Measurements from ENCODE around the gene SLC22A23.

The SLC22A23 gene

GRCh38 chr6:3228771-3229565 is 227.9 kb downstream of the SLC22A23 start:
- CTCF ChIA-PET: interaction anchor here (0.6 kb wide), 1 partner anchor 67 kb away, joined by 3 read pairs; no protein-coding TSS in a partner anchor
- POLR2A ChIA-PET (ENCODE audit: low non-redundant PET): no interaction called here
- TF ChIP-seq CTCF (conservative IDR thresholded peaks at IDR 0.05; ENCODE audit: low read depth): no peak
- DNase-seq (ENCODE audit: low spot score): no peak
- H3K27ac ChIP-seq: no peak overlapping the region

- ChIA-PET POLR2A (ENCODE audit: low non-redundant PET) (no interaction called here), CTCF (no interaction called here)
- H3K27ac ChIP-seq: no peak overlapping the region
- DNase-seq (ENCODE audit: low spot score): no peak
- TF ChIP-seq CTCF (conservative IDR thresholded peaks at IDR 0.05; ENCODE audit: low read depth): no peak
Observed at GRCh38 chr6:3228046-3228671, 228.7 kb downstream of the SLC22A23 start.

GRCh38 chr6:3227363-3228045 is 229.3 kb downstream of the SLC22A23 start, which contains the start of gene TUBB2B:
TUBB2B (minus strand) TSS chr6:3227653; CDS start chr6:3227543, 110 bp downstream.
- DNase-seq (ENCODE audit: low spot score): no peak
- no peak within 1 kb of the TSS for H3K27ac ChIP-seq
- no peak for TF ChIP-seq CTCF (conservative IDR thresholded peaks at IDR 0.05; ENCODE audit: low read depth)
- ChIA-PET POLR2A (ENCODE audit: low non-redundant PET) (no interaction called here), CTCF (interaction anchor here (0.6 to 1.3 kb wide), 2 partner anchors 24 to 37 kb away, joined by 3 to 4 read pairs; no protein-coding TSS in a partner anchor)

GRCh38 chr6:3226481-3227362 is 230.1 kb downstream of the SLC22A23 start:
- no peak overlapping the region for H3K27ac ChIP-seq
- ChIA-PET POLR2A (ENCODE audit: low non-redundant PET) (no interaction called here), CTCF (interaction anchor here (0.5 to 1.3 kb wide), 4 partner anchors 18 to 102 kb away, joined by 3 to 5 read pairs (median 4); no protein-coding TSS in a partner anchor)
- no peak for DNase-seq (ENCODE audit: low spot score)
- no peak for TF ChIP-seq CTCF (conservative IDR thresholded peaks at IDR 0.05; ENCODE audit: low read depth)

GRCh38 chr6:3226042-3226441 is 230.8 kb downstream of the SLC22A23 start:
- CTCF ChIA-PET: interaction anchor here (1.0 to 1.3 kb wide), 2 partner anchors 19 to 25 kb away, joined by 3 to 4 read pairs; no protein-coding TSS in a partner anchor
- no peak overlapping the region for H3K27ac ChIP-seq
- TF ChIP-seq CTCF (conservative IDR thresholded peaks at IDR 0.05; ENCODE audit: low read depth): no peak
- DNase-seq (ENCODE audit: low spot score): no peak
- POLR2A ChIA-PET (ENCODE audit: low non-redundant PET): no interaction called here
